GM10248 (cell line): ENCODE results near the gene KIF2C.
"Not testable (repeated sequence)": the region's sequence is repeated elsewhere in the genome, so short reads cannot be mapped to it uniquely, and the experiment has no call there.

ENCODE experiments used
- CTCF ChIA-PET: fragments of 300-600 bp; sonication (Branson Sonifier 250); formaldehyde crosslinking; extraction: SDS; loops from one replicate; lab custom pipeline; 2021; ENCODE audit warnings: antibody characterized with exemption; lab: Yijun Ruan, JAX
- POLR2A ChIA-PET: fragments of 350-650 bp; sonication (Branson Sonifier 250); formaldehyde crosslinking; extraction: SDS; loops from one replicate; lab custom pipeline; 2020; ENCODE audit warnings: antibody characterized with exemption; lab: Yijun Ruan, JAX
- DNase-seq: peaks from one replicate; pipeline ENCODE4 v3.0.0; 2012; ENCODE audit errors: extremely low spot score
- TF ChIP-seq, protein P1 (sequence below): IDR thresholded peaks from 2 replicates; pipeline ENCODE4 v1.5.1; 2012; ENCODE audit warnings: mild to moderate bottlenecking, low read depth; ENCODE audit errors: extremely low read depth, missing control alignments, control extremely low read depth

The KIF2C gene

DNA sequence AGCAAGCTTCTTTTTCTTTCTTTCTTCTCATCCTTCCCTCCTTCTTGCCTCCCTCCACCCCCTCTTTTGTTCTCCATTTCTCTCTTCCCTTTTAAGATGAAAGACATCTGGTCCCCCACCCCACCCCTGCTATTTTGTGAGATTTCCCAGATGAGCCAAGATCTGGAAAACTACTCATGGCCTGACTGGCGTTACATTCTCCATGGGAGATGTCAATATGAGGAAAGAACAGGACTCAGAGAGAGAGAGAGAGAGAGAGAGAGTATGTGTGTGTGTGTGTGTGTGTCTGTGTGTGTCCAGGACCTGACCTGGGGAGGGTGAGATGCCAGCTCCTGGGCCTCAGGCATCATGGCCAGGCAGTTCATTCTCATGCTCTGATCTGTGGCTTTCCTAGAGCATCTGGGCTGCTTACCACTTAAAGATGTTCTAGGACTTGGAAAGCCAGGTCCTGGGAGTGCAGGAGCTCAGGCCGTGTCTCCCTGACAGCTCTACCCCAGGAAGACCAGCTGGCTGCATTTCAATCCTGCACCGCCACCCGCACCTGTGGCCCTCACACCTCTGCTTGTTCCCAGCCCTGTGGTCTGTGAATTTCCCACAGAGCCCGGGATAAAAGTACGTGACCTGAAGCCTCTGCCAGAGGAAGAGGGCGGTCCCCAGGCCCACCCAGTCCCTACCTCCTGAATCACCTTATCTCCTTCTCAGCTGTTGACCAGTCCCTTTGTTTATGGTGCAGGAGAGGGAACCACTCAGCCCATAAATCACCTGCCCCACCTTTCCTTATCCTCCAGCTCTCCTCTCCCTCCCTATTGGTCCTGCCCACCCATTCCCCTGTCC lies 51.5 kb downstream of the KIF2C start:
- ChIA-PET POLR2A (interaction anchor here (0.6 to 3.1 kb wide), 7 partner anchors 9 to 729 kb away, joined by 3 to 13 read pairs (median 11); partner anchors contain the start of genes PLK3 and RPS8), CTCF (interaction anchor here (1.0 to 8.0 kb wide), 8 partner anchors 8 to 702 kb away, joined by 3 to 98 read pairs (median 4); partner anchors contain the start of genes PLK3, RNU5D-1 and RPS8)
- no peak for DNase-seq
- TF ChIP-seq, protein P1, sequence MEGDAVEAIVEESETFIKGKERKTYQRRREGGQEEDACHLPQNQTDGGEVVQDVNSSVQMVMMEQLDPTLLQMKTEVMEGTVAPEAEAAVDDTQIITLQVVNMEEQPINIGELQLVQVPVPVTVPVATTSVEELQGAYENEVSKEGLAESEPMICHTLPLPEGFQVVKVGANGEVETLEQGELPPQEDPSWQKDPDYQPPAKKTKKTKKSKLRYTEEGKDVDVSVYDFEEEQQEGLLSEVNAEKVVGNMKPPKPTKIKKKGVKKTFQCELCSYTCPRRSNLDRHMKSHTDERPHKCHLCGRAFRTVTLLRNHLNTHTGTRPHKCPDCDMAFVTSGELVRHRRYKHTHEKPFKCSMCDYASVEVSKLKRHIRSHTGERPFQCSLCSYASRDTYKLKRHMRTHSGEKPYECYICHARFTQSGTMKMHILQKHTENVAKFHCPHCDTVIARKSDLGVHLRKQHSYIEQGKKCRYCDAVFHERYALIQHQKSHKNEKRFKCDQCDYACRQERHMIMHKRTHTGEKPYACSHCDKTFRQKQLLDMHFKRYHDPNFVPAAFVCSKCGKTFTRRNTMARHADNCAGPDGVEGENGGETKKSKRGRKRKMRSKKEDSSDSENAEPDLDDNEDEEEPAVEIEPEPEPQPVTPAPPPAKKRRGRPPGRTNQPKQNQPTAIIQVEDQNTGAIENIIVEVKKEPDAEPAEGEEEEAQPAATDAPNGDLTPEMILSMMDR: no peak

- TF ChIP-seq, protein P1: no peak
Observed at GRCh38 chr1:44792736-44793502, 53.3 kb downstream of the KIF2C start.

GRCh38 chr1:44797886-44798285 lies 58.2 kb downstream of the KIF2C start:
- CTCF ChIA-PET: interaction anchor here (1.9 to 5.9 kb wide), 2 partner anchors 10 to 67 kb away, joined by 5 to 98 read pairs; partner anchors contain the start of genes BEST4 and RNU5D-1
- DNase-seq: not testable (repeated sequence)
- POLR2A ChIA-PET: interaction anchor here (1.3 kb wide), 1 partner anchor 21 kb away, joined by 7 read pairs; no protein-coding TSS in a partner anchor

More at GRCh38 chr1:44792736-44793502, 53.3 kb downstream of the KIF2C start:
- CTCF ChIA-PET: interaction anchor here (0.7 to 2.6 kb wide), 28 partner anchors 9 to 776 kb away, joined by 3 to 21 read pairs (median 4); partner anchors contain the start of genes BTBD19, DYNLT4, HECTD3 and PTCH2
- POLR2A ChIA-PET: interaction anchor here (0.6 to 1.6 kb wide), 5 partner anchors 10 to 287 kb away, joined by 3 to 6 read pairs (median 3); no protein-coding TSS in a partner anchor
- DNase-seq: no peak

DNA sequence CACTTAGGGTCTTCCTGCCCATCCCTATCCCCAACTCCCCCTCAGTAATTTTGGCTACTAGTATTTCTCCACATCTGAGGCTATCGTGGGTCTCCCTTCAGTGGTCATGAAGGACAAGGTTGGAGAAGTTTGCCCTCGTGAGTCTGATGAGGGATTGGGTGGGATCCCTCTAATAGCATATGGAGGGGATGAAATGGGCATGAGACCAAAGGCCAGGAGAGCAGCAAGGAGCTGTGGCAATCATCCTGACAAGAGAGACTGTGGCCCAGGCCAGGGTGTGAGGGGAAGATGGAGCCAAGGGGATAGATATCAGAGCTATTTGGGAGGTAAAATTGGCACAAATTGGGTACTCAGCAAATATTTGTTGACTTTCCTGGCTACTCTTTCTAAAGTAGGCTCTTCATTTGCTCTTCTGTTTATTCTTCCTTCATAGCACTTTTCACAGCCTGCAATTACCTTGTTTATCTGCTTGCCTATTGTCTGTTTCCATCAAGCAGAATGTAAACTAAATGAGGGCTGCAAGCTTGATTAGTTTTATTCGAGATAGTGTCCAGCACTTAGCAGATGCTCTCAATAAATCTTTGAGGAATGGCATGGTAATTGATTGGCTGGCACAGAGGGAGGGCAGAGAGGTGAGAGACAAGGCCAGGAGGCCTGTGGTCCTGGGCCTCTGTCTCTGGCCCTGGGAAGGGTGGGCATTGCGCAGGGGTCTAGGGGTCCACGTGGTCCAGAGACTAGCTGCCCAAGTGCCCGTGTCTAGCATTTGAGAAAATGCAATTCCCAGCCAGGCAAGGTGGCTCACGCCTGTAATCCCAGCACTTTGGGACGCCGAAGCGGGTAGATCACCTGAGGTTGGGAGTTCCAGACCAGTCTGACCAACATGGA lies 59.1 kb downstream of the KIF2C start:
- TF ChIP-seq, protein P1: no peak
- DNase-seq: no peak
- ChIA-PET CTCF (interaction anchor here (0.9 to 5.9 kb wide), 8 partner anchors 10 to 70 kb away, joined by 3 to 98 read pairs (median 5); partner anchors contain the start of genes BEST4, BTBD19 and RNU5D-1), POLR2A (interaction anchor here (1.0 kb wide), 1 partner anchor 20 kb away, joined by 3 read pairs; no protein-coding TSS in a partner anchor)

DNA sequence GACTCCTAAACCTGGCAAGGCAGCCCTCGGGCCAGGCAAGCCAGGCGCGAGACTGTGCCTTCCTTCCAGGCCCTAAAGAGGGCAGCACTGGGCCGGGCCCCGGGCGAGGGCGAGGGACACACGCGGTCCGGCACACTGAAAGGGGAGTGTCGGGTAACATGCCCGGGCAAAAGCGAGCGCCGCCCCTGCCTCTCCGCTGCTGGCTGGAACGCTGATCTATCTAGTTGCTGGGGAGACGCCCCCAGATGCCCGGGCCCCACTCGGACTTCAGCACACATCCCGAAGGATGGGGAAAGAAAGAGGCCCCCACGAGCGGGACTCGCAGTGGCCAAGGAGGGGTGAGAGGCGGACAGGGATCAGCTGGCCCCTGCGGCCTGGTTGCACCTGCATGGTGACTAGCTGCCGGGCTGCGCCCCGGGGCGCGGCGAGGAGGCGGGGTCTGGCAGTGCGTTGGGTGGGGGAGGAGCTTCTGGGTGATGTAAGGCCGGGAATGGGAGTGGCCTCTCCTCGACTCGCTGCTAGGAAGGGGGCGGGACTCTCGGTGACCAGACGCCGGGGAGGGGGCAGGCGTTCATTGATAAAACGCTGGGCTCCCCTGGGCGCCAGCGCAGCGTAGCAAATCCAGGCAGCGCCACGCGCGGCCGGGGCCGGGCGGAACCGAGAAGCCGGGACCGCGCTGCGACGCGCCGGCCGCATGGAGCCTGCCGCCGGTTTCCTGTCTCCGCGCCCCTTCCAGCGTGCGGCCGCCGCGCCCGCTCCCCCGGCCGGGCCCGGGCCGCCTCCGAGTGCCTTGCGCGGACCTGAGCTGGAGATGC lies 60.3 kb downstream of the KIF2C start, which contains the start of gene PLK3:
PLK3 (plus strand) TSS at position 608 of the 815 bp plus-strand sequence; CDS start at position 695, 87 bp downstream.
- TF ChIP-seq, protein P1: peak; percentile 94
- POLR2A ChIA-PET: interaction anchor here (0.5 to 2.3 kb wide), 25 partner anchors 9 to 786 kb away, joined by 3 to 57 read pairs (median 5); partner anchors contain the start of genes AKR1A1, BTBD19, HECTD3 and PTCH2
- CTCF ChIA-PET: interaction anchor here (0.7 to 5.9 kb wide), 26 partner anchors 9 to 539 kb away, joined by 3 to 98 read pairs (median 4); partner anchors contain the start of genes BEST4, BTBD19, HECTD3 and RNU5D-1
- DNase-seq: peak; percentile 99
